GM10847 (cell line): ENCODE measurements around the gene MCCD1.

ENCODE experiments used
- POLR2A ChIP-seq: IDR thresholded peaks from 2 replicates; pipeline ENCODE4 v1.6.1; 2011; ENCODE audit not compliant: insufficient read length; ENCODE audit errors: extremely low read depth

MCCD1 gene

GRCh38 chr6:31575952-31576685 lies 47.4 kb downstream of the MCCD1 start:
- no peak for TF ChIP-seq POLR2A

- TF ChIP-seq POLR2A, result peak; percentile 12
These were observed 48.3 kb downstream of the MCCD1 start for GRCh38 chr6:31576897-31577578.

- TF ChIP-seq POLR2A, result no peak
These were observed 48.8 kb downstream of the MCCD1 start for GRCh38 chr6:31577579-31577966.

DNA sequence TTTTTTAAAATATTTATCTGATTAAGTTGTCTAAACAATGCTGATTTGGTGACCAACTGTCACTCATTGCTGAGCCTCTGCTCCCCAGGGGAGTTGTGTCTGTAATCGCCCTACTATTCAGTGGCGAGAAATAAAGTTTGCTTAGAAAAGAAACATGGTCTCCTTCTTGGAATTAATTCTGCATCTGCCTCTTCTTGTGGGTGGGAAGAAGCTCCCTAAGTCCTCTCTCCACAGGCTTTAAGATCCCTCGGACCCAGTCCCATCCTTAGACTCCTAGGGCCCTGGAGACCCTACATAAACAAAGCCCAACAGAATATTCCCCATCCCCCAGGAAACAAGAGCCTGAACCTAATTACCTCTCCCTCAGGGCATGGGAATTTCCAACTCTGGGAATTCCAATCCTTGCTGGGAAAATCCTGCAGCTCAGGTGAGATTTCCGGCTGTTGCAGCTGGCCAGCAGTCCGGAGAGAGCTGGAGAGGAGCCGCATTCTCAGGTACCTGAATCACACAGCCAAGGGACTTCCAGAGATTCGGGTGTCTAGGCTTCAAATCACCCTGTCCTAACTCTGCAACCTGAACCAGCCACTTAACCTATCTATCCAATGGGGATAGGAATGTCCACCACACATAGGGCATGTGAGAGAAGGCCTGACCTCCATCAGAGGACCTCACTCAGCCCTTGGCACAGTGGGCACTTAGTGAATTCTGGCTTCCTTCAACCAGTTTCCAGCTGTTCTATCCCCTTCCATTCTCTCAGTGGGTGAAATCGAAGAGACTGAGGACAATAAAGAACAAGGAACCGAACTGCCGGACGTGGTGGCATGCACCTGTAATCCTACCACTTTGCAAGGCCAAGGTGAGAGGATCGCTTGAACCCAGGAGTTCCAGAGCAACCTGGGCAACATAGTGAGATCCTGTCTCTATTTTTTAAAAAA lies 49.7 kb downstream of the MCCD1 start:
- TF ChIP-seq POLR2A, result no peak

DNA sequence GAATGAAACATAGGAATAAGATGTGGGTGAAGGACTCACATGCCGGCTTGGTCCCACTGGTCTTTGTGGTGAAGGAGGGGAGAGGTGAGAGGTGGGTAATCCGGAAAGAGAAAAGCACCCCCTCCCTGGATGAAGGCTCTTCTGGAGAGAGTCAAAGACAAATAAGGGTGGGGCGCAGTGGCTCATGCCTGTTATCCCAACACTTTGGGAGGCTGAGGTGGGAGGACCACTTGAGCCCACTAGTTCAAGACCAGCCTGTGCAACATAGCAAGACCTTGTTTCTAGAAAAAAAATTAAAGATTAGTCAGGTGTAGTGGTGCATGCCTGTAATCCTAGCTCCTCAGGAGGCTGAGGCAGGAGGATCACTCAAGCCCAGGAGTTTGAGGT lies 50.4 kb downstream of the MCCD1 start:
- TF ChIP-seq POLR2A, result no peak
